Measurements from ENCODE around the gene EGFL7.

GRCh38 chr9:136705564-136705963, 42.8 kb downstream of the EGFL7 start:
- TF ChIP-seq ZBTB33 (IDR thresholded peaks at IDR 0.05) (no peak), CTCF (IDR thresholded peaks at IDR 0.05; ENCODE audit: low read depth, low read length, missing input control) (no peak), FOXA1 (IDR thresholded peaks at IDR 0.05) (no peak), GABPA (IDR thresholded peaks at IDR 0.05 in 1 of 2, conservative IDR thresholded peaks at IDR 0.05 in 1 of 2) (no peak), REST (IDR thresholded peaks at IDR 0.05) (no peak), RXRA (IDR thresholded peaks at IDR 0.05) (no peak), RAD21 (IDR thresholded peaks at IDR 0.05) (no peak), ATF3 (IDR thresholded peaks at IDR 0.05) (no peak), YY1 (IDR thresholded peaks at IDR 0.05) (no peak)
